SK-N-SH (cell line): Measurements from ENCODE around the gene TIMM17A. TPM values are rescaled to one million over a fixed set of nuclear protein-coding genes. Genes with fewer than 3 reads are reported as not detected.

Source experiments
- CTCF ChIA-PET: fragments of 300-600, 350-600 bp; formaldehyde crosslinking; extraction: SDS; loops from one replicate; lab custom pipeline; 2021; lab: Yijun Ruan, JAX
- POLR2A ChIA-PET: fragments of 350-600 bp; sonication (Branson Sonifier 250); formaldehyde crosslinking; extraction: SDS; loops from one replicate; lab custom pipeline; 2020; ENCODE audit warnings: antibody characterized with exemption, inconsistent platforms; lab: Yijun Ruan, JAX
- DNase-seq: peaks from one replicate; pipeline ENCODE4 v3.0.0; 2012
- H2AFZ ChIP-seq: fragments of 200-600 bp; sonication (generic); 2 replicates; pipeline ENCODE4 v1.8.1; 2016; ENCODE audit warnings: antibody characterized with exemption, mild to moderate bottlenecking, low read depth
- H3F3A ChIP-seq: fragments of 200-600 bp; sonication (generic); replicated peaks from 2 replicates; pipeline ENCODE3; 2016; ENCODE audit warnings: antibody characterized with exemption, mild to moderate bottlenecking; ENCODE audit not compliant: insufficient read depth
- H3K27ac ChIP-seq, 2 experiments: fragments of 200-500 bp in 1 of 2; fragments of 200-600 bp in 1 of 2; sonication (Bioruptor generic) in 1 of 2; sonication (generic), shearing (Covaris generic) in 1 of 2; 2 replicates each; pipeline versions ENCODE4 v1.5.1 to v1.6.1; 2014 to 2016; ENCODE audit warnings: low read depth in 2 of 2, inconsistent platforms in 1 of 2, low read length in 1 of 2, mild to moderate bottlenecking in 1 of 2, mixed read lengths in 1 of 2
- H3K27me3 ChIP-seq: fragments of 200-600 bp; sonication (generic), shearing (Covaris generic); 2 replicates; pipeline ENCODE4 v1.6.1; 2016; ENCODE audit warnings: mixed run types; ENCODE audit not compliant: insufficient read depth
- H3K36me3 ChIP-seq, 2 experiments: fragments of 200-500 bp in 1 of 2; fragments of 200-600 bp in 1 of 2; sonication (Bioruptor generic) in 1 of 2; sonication (generic) in 1 of 2; replicated peaks in 1 of 2; 2 replicates each; pipeline versions ENCODE3 to v1.5.1; 2014 to 2016; ENCODE audit warnings: low read length in 1 of 2, mild to moderate bottlenecking in 1 of 2; ENCODE audit not compliant: insufficient read depth in 2 of 2, control insufficient read depth in 1 of 2
- H3K4me1 ChIP-seq, 2 experiments: fragments of 200-500 bp in 1 of 2; fragments of 200-600 bp in 1 of 2; sonication (Bioruptor generic) in 1 of 2; sonication (generic), shearing (Covaris generic) in 1 of 2; 2 replicates each; pipeline versions ENCODE4 v1.5.1 to v1.6.1; 2014 to 2016; ENCODE audit warnings: low read depth in 1 of 2, low read length in 1 of 2, mixed run types in 1 of 2; ENCODE audit not compliant: insufficient read depth in 2 of 2, control insufficient read depth in 1 of 2
- H3K4me2 ChIP-seq: fragments of 200-600 bp; sonication (generic), shearing (Covaris generic); 2 replicates; pipeline ENCODE4 v1.6.1; 2017; ENCODE audit warnings: mixed run types
- H3K4me3 ChIP-seq, 2 experiments: fragments of 200-500 bp in 1 of 2; fragments of 200-600 bp in 1 of 2; sonication (Bioruptor generic) in 1 of 2; sonication (generic), shearing (Covaris generic) in 1 of 2; 2 replicates each; pipeline versions ENCODE4 v1.5.1 to v1.8.1; 2014 to 2016; ENCODE audit warnings: low read depth in 2 of 2, inconsistent platforms in 1 of 2, low read length in 1 of 2, mild to moderate bottlenecking in 1 of 2, mixed read lengths in 1 of 2, moderate library complexity in 1 of 2
- H3K79me2 ChIP-seq: fragments of 200-600 bp; sonication (generic); 2 replicates; pipeline ENCODE4 v1.8.1; 2017; ENCODE audit warnings: mild to moderate bottlenecking; ENCODE audit not compliant: insufficient read depth
- H3K9ac ChIP-seq: fragments of 200-600 bp; sonication (generic); 2 replicates; pipeline ENCODE4 v1.6.1; 2017; ENCODE audit warnings: mixed run types
- H3K9me2 ChIP-seq: fragments of 200-600 bp; sonication (generic); 2 replicates; pipeline ENCODE4 v1.6.1; 2017; ENCODE audit warnings: mixed run types
- H3K9me3 ChIP-seq: fragments of 200-600 bp; sonication (generic); 2 replicates; pipeline ENCODE4 v1.6.1; 2017; ENCODE audit warnings: mixed run types, mild to moderate bottlenecking, moderate library complexity
- H4K20me1 ChIP-seq: fragments of 200-600 bp; sonication (generic); 2 replicates; pipeline ENCODE4 v1.6.1; 2017; ENCODE audit warnings: mild to moderate bottlenecking, mixed run types; ENCODE audit not compliant: insufficient read depth
- ELF1 ChIP-seq: IDR thresholded peaks from 2 replicates; pipeline ENCODE4 v1.4.0; 2012
- FOSL2 ChIP-seq: IDR thresholded peaks from 2 replicates; pipeline ENCODE4 v1.4.0; 2012; ENCODE audit warnings: low read depth, mild to moderate bottlenecking, moderate library complexity, borderline replicate concordance
- FOXJ3 ChIP-seq: sonication (generic); formaldehyde crosslinking; IDR thresholded peaks from 2 replicates; pipeline ENCODE4 v1.5.1; 2020; ENCODE audit warnings: mild to moderate bottlenecking, missing genetic modification reagents
- FOXM1 ChIP-seq: IDR thresholded peaks from 2 replicates; pipeline ENCODE4 v1.4.0; 2012; ENCODE audit warnings: low read depth, mild to moderate bottlenecking
- GABPA ChIP-seq: IDR thresholded peaks from 2 replicates; pipeline ENCODE4 v1.4.0; 2012; ENCODE audit warnings: low read depth, mild to moderate bottlenecking
- GATA2 ChIP-seq: sonication (generic); formaldehyde crosslinking; IDR thresholded peaks from 2 replicates; pipeline ENCODE4 v1.5.0; 2020; ENCODE audit warnings: mild to moderate bottlenecking, missing genetic modification reagents
- IRF3 ChIP-seq: fragments of 150-350 bp; IDR thresholded peaks from 2 replicates; pipeline ENCODE4 v1.6.1; 2016; ENCODE audit warnings: mild to moderate bottlenecking, low read depth, low read length
- NFIC ChIP-seq: IDR thresholded peaks from 2 replicates; pipeline ENCODE4 v1.4.0; 2012; ENCODE audit warnings: borderline replicate concordance
- NRF1 ChIP-seq: IDR thresholded peaks from 2 replicates; pipeline ENCODE4 v1.6.1; 2012; ENCODE audit warnings: low read depth, mild to moderate bottlenecking, low read length
- PBX3 ChIP-seq: IDR thresholded peaks from 2 replicates; pipeline ENCODE4; 2012
- POLR2AphosphoS5 ChIP-seq: IDR thresholded peaks from 2 replicates; pipeline ENCODE4 v1.6.1; 2012; ENCODE audit warnings: low read depth, low read length
- RCOR1 ChIP-seq: fragments of 150-350 bp; IDR thresholded peaks from 2 replicates; pipeline ENCODE4 v1.6.1; 2017; ENCODE audit warnings: antibody characterized with exemption, low read length
- RXRA ChIP-seq: IDR thresholded peaks from 2 replicates; pipeline ENCODE4 v1.4.0; 2012; ENCODE audit warnings: low read depth, mild to moderate bottlenecking, borderline replicate concordance
- SIN3A ChIP-seq: IDR thresholded peaks from 2 replicates; pipeline ENCODE4 v1.6.1; 2012; ENCODE audit warnings: low read depth, mild to moderate bottlenecking, low read length, moderate library complexity, borderline replicate concordance
- SMC3 ChIP-seq: IDR thresholded peaks from 2 replicates; pipeline ENCODE4 v1.6.1; 2012; ENCODE audit warnings: low read depth, low read length, improper control_type of control experiment
- TAF1 ChIP-seq: IDR thresholded peaks from 2 replicates; pipeline ENCODE4 v1.6.1; 2012; ENCODE audit warnings: low read depth, mild to moderate bottlenecking, low read length, moderate library complexity, borderline replicate concordance
- TEAD4 ChIP-seq: IDR thresholded peaks from 2 replicates; pipeline ENCODE4 v1.4.0; 2012; ENCODE audit warnings: mild to moderate bottlenecking, borderline replicate concordance; ENCODE audit not compliant: insufficient read depth
- ZBTB33 ChIP-seq: IDR thresholded peaks from 2 replicates; pipeline ENCODE4 v1.4.0; 2012; ENCODE audit warnings: low read depth, borderline replicate concordance
- WGBS: methylation state at CpG from one replicate; pipeline ENCODE4 v1.1.6; 2017; ENCODE audit warnings: low lambda C conversion rate; 5-methylcytosine and 5-hydroxymethylcytosine counted together
- polyA plus RNA-seq, 3 experiments: library from polyadenylated mRNA; depleted of rRNA; stranded (reverse); fragments of >200 nt; gene quantifications; 2 replicates each; pipeline ENCODE4 v1.2.3, GENCODE V29; 2012
- TF ChIP-seq, protein P1 (sequence below): fragments of 200-600 bp; sonication (generic); IDR thresholded peaks from 2 replicates; pipeline ENCODE4 v1.6.1; 2017; ENCODE audit warnings: antibody characterized with exemption, mild to moderate bottlenecking, moderate library complexity

Gene TIMM17A
- polyA plus RNA-seq, 1 of the 3 experiments (the other 2 are of a cell fraction): 33.6 TPM

- no peak for TF ChIP-seq TAF1
- no peak for TF ChIP-seq SIN3A
- TF ChIP-seq PBX3: no peak
- no peak for TF ChIP-seq SMC3
- TF ChIP-seq FOXJ3 (CRISPR knock-in tag): no peak
- no peak for TF ChIP-seq TEAD4
- no peak for TF ChIP-seq GATA2 (CRISPR knock-in tag)
- TF ChIP-seq NRF1: no peak
- TF ChIP-seq, protein P1, sequence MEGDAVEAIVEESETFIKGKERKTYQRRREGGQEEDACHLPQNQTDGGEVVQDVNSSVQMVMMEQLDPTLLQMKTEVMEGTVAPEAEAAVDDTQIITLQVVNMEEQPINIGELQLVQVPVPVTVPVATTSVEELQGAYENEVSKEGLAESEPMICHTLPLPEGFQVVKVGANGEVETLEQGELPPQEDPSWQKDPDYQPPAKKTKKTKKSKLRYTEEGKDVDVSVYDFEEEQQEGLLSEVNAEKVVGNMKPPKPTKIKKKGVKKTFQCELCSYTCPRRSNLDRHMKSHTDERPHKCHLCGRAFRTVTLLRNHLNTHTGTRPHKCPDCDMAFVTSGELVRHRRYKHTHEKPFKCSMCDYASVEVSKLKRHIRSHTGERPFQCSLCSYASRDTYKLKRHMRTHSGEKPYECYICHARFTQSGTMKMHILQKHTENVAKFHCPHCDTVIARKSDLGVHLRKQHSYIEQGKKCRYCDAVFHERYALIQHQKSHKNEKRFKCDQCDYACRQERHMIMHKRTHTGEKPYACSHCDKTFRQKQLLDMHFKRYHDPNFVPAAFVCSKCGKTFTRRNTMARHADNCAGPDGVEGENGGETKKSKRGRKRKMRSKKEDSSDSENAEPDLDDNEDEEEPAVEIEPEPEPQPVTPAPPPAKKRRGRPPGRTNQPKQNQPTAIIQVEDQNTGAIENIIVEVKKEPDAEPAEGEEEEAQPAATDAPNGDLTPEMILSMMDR: no peak
- no peak for TF ChIP-seq NFIC
- no peak for TF ChIP-seq FOXM1
- no peak for TF ChIP-seq IRF3
- no peak for TF ChIP-seq ZBTB33
- no peak for TF ChIP-seq RCOR1
- TF ChIP-seq ELF1: no peak
- no peak for TF ChIP-seq POLR2AphosphoS5
- TF ChIP-seq RXRA: no peak
- TF ChIP-seq FOSL2: no peak
- TF ChIP-seq GABPA: no peak
- H3F3A ChIP-seq: peaks cover 6% of the 10 kb centered on the region
- H3K9me2 ChIP-seq: no peaks in the 10 kb centered on the region
- peaks cover 0 to 11% of the 10 kb centered on the region in 2 experiments; a peak in 1 of 4 replicates for H3K4me1 ChIP-seq
- H3K79me2 ChIP-seq: no peaks in the 10 kb centered on the region
- 85% methylated on average over 18 of the region's 18 CpGs for WGBS
- ChIA-PET POLR2A (no interaction called here), CTCF (interaction anchor here (1.4 kb wide), 1 partner anchor 46 kb away, joined by 4 read pairs; no protein-coding TSS in a partner anchor)
- DNase-seq: no peak
- no peak overlapping the region for H3K9ac ChIP-seq
- no peaks in the 10 kb centered on the region for H3K9me3 ChIP-seq
- H2AFZ ChIP-seq: no peak overlapping the region
- H3K4me3 ChIP-seq: no peak overlapping the region
- H3K4me2 ChIP-seq: no peak overlapping the region
- no peaks in the 10 kb centered on the region for H3K27me3 ChIP-seq
- H4K20me1 ChIP-seq: no peaks in the 10 kb centered on the region
- H3K27ac ChIP-seq: no peak overlapping the region
- no peaks in the 10 kb centered on the region for H3K36me3 ChIP-seq
Observed at GRCh38 chr1:201941420-201942128, 13.7 kb upstream of the TIMM17A start.
